OCI-LY3 (cell line): ENCODE results near the gene ARID3A.

Experiments used
- CTCF ChIP-seq: fragments of 200-600, 300-600 bp; sonication (generic); IDR thresholded peaks from 2 replicates; pipeline ENCODE4 v1.5.1; 2014; ENCODE audit warnings: antibody characterized with exemption, low read length, low read depth
- EZH2phosphoT487 ChIP-seq: fragments of 200-600 bp; shearing (Covaris generic); IDR thresholded peaks from 2 replicates; pipeline ENCODE4 v1.6.1; 2018; ENCODE audit warnings: antibody characterized with exemption, mixed run types, low read depth

- TF ChIP-seq CTCF (peak; percentile 95), EZH2phosphoT487 (no peak)
Observed at GRCh38 chr19:917323-918151, 8.3 kb upstream of the ARID3A start, which contains the start of gene KISS1R.
